HG02852 (cell line): ENCODE data around the gene PAXX.

Experiments
- ATAC-seq: cut with Tn5 transposase; IDR thresholded peaks from one replicate; pipeline ENCODE4 v1.9.1; 2021; ENCODE audit warnings: mild to moderate bottlenecking, moderate library complexity; ENCODE audit not compliant: unreplicated experiment

The PAXX gene

GRCh38 chr9:136980669-136981478, 11.3 kb upstream of the PAXX start:
- no peak for ATAC-seq

GRCh38 chr9:136981588-136982231, 10.5 kb upstream of the PAXX start:
- ATAC-seq: no peak

- no peak for ATAC-seq
Measured at GRCh38 chr9:136982232-136983051, 9.8 kb upstream of the PAXX start, which contains the start of gene LCNL1. LCNL1 (plus strand) TSS chr9:136982993; CDS start chr9:136983587, 594 bp downstream.

GRCh38 chr9:136983167-136983566, 9.1 kb upstream of the PAXX start:
- ATAC-seq: no peak

GRCh38 chr9:136983656-136984314, 8.4 kb upstream of the PAXX start:
- ATAC-seq: no peak

GRCh38 chr9:136984464-136985026, 7.7 kb upstream of the PAXX start:
- ATAC-seq: no peak

- no peak for ATAC-seq
Measured at GRCh38 chr9:136985027-136985602, 7.1 kb upstream of the PAXX start.

- ATAC-seq: no peak
Measured at GRCh38 chr9:136985853-136986252, 6.4 kb upstream of the PAXX start.

- no peak for ATAC-seq
Measured at GRCh38 chr9:136988872-136989271, 3.4 kb upstream of the PAXX start.

GRCh38 chr9:136990242-136990911, 1.8 kb upstream of the PAXX start:
- no peak for ATAC-seq

GRCh38 chr9:136992819-136993369, 672 bp downstream of the PAXX start:
- ATAC-seq: no peak

GRCh38 chr9:136994180-136994887, 2.1 kb downstream of the PAXX start:
- ATAC-seq: no peak

GRCh38 chr9:136994888-136995230, 2.6 kb downstream of the PAXX start:
- no peak for ATAC-seq

- no peak for ATAC-seq
Measured at GRCh38 chr9:136995362-136995761, 3.1 kb downstream of the PAXX start.

- ATAC-seq: no peak
Measured at GRCh38 chr9:136995772-136996311, 3.6 kb downstream of the PAXX start.

GRCh38 chr9:136996361-136997292, 4.4 kb downstream of the PAXX start, which contains the start of gene CLIC3:
CLIC3 (minus strand) TSS chr9:136996568; CDS start chr9:136996543, 25 bp downstream.
- no peak for ATAC-seq

GRCh38 chr9:136997371-136997770, 5.1 kb downstream of the PAXX start:
- ATAC-seq: no peak
